Endothelial cell (in vitro differentiated cells): ENCODE data around the gene IFT88. TPM values are rescaled to one million over a fixed set of nuclear protein-coding genes. Genes with fewer than 3 reads are reported as not detected.

Experiments used
- DNase-seq: peaks from one replicate; pipeline ENCODE4 v3.0.0; 2021; ENCODE audit warnings: low spot score
- H3K27ac Mint-ChIP-seq: one replicate; pipeline ENCODE4 v1.8.0; 2021; ENCODE audit warnings: mixed read lengths, inconsistent platforms; ENCODE audit not compliant: unreplicated experiment
- H3K27me3 Mint-ChIP-seq: one replicate; pipeline ENCODE4 v1.8.0; 2021; ENCODE audit warnings: mild to moderate bottlenecking, moderate library complexity, mixed read lengths, inconsistent platforms; ENCODE audit not compliant: unreplicated experiment
- H3K36me3 Mint-ChIP-seq: one replicate; pipeline ENCODE4 v1.8.0; 2021; ENCODE audit warnings: mild to moderate bottlenecking, low read depth, mixed read lengths, inconsistent platforms; ENCODE audit not compliant: unreplicated experiment
- H3K4me1 Mint-ChIP-seq: one replicate; pipeline ENCODE4 v1.8.0; 2021; ENCODE audit warnings: mild to moderate bottlenecking, mixed read lengths, inconsistent platforms; ENCODE audit not compliant: unreplicated experiment
- H3K4me3 Mint-ChIP-seq: one replicate; pipeline ENCODE4 v1.8.0; 2021; ENCODE audit warnings: mild to moderate bottlenecking, mixed read lengths, inconsistent platforms; ENCODE audit not compliant: unreplicated experiment
- H3K9me3 Mint-ChIP-seq: one replicate; pipeline ENCODE4 v1.8.0; 2021; ENCODE audit warnings: mixed read lengths, inconsistent platforms; ENCODE audit not compliant: unreplicated experiment
- long read RNA-seq: library from polyadenylated mRNA; unstranded; transcript quantifications from one replicate; pipeline ENCODE4 v2.0.0, GENCODE V29; 2020; ENCODE audit not compliant: unreplicated experiment
- total RNA-seq: library from RNA; stranded (reverse); fragmentation: NEBNext Ultra II Directional; extraction: Animal tissue kit (Norgen Biotek cat#: 25700); gene quantifications from one replicate; pipeline ENCODE4 v1.2.1, GENCODE V29; 2021; ENCODE audit not compliant: unreplicated experiment
- TF ChIP-seq, protein P1 (sequence below): fragments of 200-600 bp; sonication (generic); IDR thresholded peaks from one replicate; pipeline ENCODE4 v1.5.0; 2021; ENCODE audit warnings: antibody characterized with exemption; ENCODE audit not compliant: unreplicated experiment

IFT88 gene, protein sequence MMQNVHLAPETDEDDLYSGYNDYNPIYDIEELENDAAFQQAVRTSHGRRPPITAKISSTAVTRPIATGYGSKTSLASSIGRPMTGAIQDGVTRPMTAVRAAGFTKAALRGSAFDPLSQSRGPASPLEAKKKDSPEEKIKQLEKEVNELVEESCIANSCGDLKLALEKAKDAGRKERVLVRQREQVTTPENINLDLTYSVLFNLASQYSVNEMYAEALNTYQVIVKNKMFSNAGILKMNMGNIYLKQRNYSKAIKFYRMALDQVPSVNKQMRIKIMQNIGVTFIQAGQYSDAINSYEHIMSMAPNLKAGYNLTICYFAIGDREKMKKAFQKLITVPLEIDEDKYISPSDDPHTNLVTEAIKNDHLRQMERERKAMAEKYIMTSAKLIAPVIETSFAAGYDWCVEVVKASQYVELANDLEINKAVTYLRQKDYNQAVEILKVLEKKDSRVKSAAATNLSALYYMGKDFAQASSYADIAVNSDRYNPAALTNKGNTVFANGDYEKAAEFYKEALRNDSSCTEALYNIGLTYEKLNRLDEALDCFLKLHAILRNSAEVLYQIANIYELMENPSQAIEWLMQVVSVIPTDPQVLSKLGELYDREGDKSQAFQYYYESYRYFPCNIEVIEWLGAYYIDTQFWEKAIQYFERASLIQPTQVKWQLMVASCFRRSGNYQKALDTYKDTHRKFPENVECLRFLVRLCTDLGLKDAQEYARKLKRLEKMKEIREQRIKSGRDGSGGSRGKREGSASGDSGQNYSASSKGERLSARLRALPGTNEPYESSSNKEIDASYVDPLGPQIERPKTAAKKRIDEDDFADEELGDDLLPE
- 7.8 TPM for total RNA-seq
- long read RNA-seq, partial matches to known transcripts, result 1 of 5 reads
- long read RNA-seq, other reads (novel, unspliced or antisense), result 2 of 5 reads

GRCh38 chr13:20566898-20567874, at the start of gene IFT88:
TSS of gene IFT88 (plus strand) at chr13:20567157. CDS start at chr13:20574386, 7,229 bp downstream.
- peak; percentile 91 for DNase-seq
- Mint-ChIP-seq H3K27ac (peak within 1 kb of the TSS; percentile 97), H3K4me1 (peaks cover 7% of the 10 kb centered on the region), H3K27me3 (peaks cover 12% of the 10 kb centered on the region), H3K9me3 (no peaks in the 10 kb centered on the region), H3K36me3 (peaks cover 14% of the 10 kb centered on the region), H3K4me3 (peak within 1 kb of the TSS; percentile 93)
- TF ChIP-seq, protein P1, sequence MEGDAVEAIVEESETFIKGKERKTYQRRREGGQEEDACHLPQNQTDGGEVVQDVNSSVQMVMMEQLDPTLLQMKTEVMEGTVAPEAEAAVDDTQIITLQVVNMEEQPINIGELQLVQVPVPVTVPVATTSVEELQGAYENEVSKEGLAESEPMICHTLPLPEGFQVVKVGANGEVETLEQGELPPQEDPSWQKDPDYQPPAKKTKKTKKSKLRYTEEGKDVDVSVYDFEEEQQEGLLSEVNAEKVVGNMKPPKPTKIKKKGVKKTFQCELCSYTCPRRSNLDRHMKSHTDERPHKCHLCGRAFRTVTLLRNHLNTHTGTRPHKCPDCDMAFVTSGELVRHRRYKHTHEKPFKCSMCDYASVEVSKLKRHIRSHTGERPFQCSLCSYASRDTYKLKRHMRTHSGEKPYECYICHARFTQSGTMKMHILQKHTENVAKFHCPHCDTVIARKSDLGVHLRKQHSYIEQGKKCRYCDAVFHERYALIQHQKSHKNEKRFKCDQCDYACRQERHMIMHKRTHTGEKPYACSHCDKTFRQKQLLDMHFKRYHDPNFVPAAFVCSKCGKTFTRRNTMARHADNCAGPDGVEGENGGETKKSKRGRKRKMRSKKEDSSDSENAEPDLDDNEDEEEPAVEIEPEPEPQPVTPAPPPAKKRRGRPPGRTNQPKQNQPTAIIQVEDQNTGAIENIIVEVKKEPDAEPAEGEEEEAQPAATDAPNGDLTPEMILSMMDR, result no peak

DNA sequence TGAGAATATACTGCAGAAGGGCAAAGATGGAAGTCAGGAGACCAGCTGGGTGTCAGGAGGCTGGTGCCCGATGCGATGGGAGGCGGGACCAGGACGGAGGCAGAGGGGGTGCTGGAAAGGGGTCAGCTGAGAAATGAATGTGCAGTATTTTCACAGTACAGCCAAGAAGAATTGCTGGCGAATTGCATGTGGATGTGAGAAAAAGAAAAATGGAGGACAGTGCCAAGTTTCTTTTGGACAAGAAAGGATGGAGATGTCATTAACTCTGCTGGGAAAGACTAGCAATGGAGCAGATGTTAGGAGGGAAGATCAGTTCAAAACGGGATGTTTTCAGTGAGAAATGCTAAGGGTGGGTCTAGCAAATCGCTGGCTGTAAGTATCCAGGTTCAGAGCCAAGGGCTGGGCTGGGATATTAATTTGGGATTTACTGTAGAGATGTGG, 48.3 kb upstream of the IFT88 start:
- peaks cover 5% of the 10 kb centered on the region for H3K27me3 Mint-ChIP-seq
- H3K4me3 Mint-ChIP-seq, result no peak overlapping the region
- no peaks in the 10 kb centered on the region for H3K9me3 Mint-ChIP-seq
- H3K27ac Mint-ChIP-seq, result no peak overlapping the region
- H3K36me3 Mint-ChIP-seq, result no peaks in the 10 kb centered on the region
- TF ChIP-seq, protein P1, result no peak
- no peaks in the 10 kb centered on the region for H3K4me1 Mint-ChIP-seq
- no peak for DNase-seq

- peaks cover 10% of the 10 kb centered on the region for H3K27me3 Mint-ChIP-seq
- no peak overlapping the region for H3K27ac Mint-ChIP-seq
- DNase-seq, result no peak
- no peaks in the 10 kb centered on the region for H3K36me3 Mint-ChIP-seq
- H3K4me1 Mint-ChIP-seq, result peaks cover 3% of the 10 kb centered on the region
- no peaks in the 10 kb centered on the region for H3K9me3 Mint-ChIP-seq
- TF ChIP-seq, protein P1, result no peak
- no peak overlapping the region for H3K4me3 Mint-ChIP-seq
Observed at GRCh38 chr13:20519875-20520274, 47.1 kb upstream of the IFT88 start.

- Mint-ChIP-seq H3K4me1 (peaks cover 8% of the 10 kb centered on the region), H3K27ac (no peak overlapping the region), H3K4me3 (no peak overlapping the region), H3K36me3 (no peaks in the 10 kb centered on the region), H3K27me3 (peaks cover 13% of the 10 kb centered on the region), H3K9me3 (no peaks in the 10 kb centered on the region)
- TF ChIP-seq, protein P1, result no peak
- DNase-seq, result no peak
Observed at GRCh38 chr13:20521364-20522115, 45.4 kb upstream of the IFT88 start.
